Spinal cord (tissue), 10 donors: ENCODE measurements around the gene KDM2A. TPM values are rescaled to one million over a fixed set of nuclear protein-coding genes. Genes with fewer than 3 reads are reported as not detected.
"Not testable (repeated sequence)": the region's sequence is repeated elsewhere in the genome, so short reads cannot be mapped to it uniquely, and the experiment has no call there.

Experiments
- DNase-seq, 6 donors: peaks; one replicate each; pipeline versions ENCODE4 v3.0.0 to v3.0.0-alpha.2; 2013 to 2015; ENCODE audit warnings: low spot score in 6 of 6, low read depth in 4 of 6
- H3K27ac ChIP-seq: one replicate; pipeline ENCODE4 v1.5.1; 2013; ENCODE audit warnings: low read depth, low read length, control low read depth
- H3K27me3 ChIP-seq: one replicate; pipeline ENCODE4 v1.6.1; 2013; ENCODE audit warnings: low read length; ENCODE audit not compliant: control insufficient read depth, insufficient read depth
- H3K36me3 ChIP-seq: one replicate; pipeline ENCODE4 v1.6.1; 2013; ENCODE audit warnings: low read length; ENCODE audit not compliant: control insufficient read depth, insufficient read depth
- H3K4me1 ChIP-seq: one replicate; pipeline ENCODE4 v1.6.1; 2013; ENCODE audit warnings: low read length; ENCODE audit not compliant: control insufficient read depth, insufficient read depth
- H3K4me3 ChIP-seq: one replicate; pipeline ENCODE4 v1.5.1; 2013; ENCODE audit warnings: low read depth, low read length, control low read depth
- H3K9me3 ChIP-seq: one replicate; pipeline ENCODE4 v1.6.1; 2013; ENCODE audit warnings: low read length; ENCODE audit not compliant: control insufficient read depth, insufficient read depth
- WGBS: methylation state at CpG from one replicate; pipeline ENCODE4 v1.1.5; 2013; ENCODE audit warnings: missing lambda C conversion rate; ENCODE audit not compliant: insufficient coverage; 5-methylcytosine and 5-hydroxymethylcytosine counted together
- polyA plus RNA-seq, 2 donors: library from polyadenylated mRNA; unstranded; fragments of 120-200 nt; gene quantifications; one replicate each; pipeline ENCODE4 v1.2.1, GENCODE V29; 2013; ENCODE audit not compliant: insufficient read length in 2 of 2
- total RNA-seq, 2 donors: library from RNA; depleted of rRNA in 1 of 2; stranded (reverse); fragments of 120-200 nt in 1 of 2; fragments of >200 nt in 1 of 2; gene quantifications; one replicate each; pipeline versions ENCODE4 v1.2.3 to v1.2.4, GENCODE V29; 2013 to 2014
- donor health status: healthy.

KDM2A gene
- total and polyA plus RNA-seq, 4 donors, result 46.3 to 71.5 (median 57.3) TPM

GRCh38 chr11:67252831-67253239, 133.8 kb downstream of the KDM2A start:
- Histone ChIP-seq H3K9me3 (no peaks in the 10 kb centered on the region), H3K4me3 (no peak overlapping the region), H3K27ac (peak overlapping the region; percentile 59), H3K4me1 (peaks cover 6% of the 10 kb centered on the region), H3K27me3 (no peaks in the 10 kb centered on the region), H3K36me3 (peaks cover 76% of the 10 kb centered on the region)
- peak in 2 of 6 donors; percentile 17 to 43 for DNase-seq
- 91% methylated on average over 4 of the region's 4 CpGs for WGBS

GRCh38 chr11:67253872-67254624, 135.0 kb downstream of the KDM2A start:
- WGBS, result 96% methylated on average over 14 of the region's 14 CpGs
- Histone ChIP-seq H3K4me1 (peaks cover 6% of the 10 kb centered on the region), H3K27ac (peak overlapping the region; percentile 67), H3K9me3 (no peaks in the 10 kb centered on the region), H3K27me3 (no peaks in the 10 kb centered on the region), H3K4me3 (no peak overlapping the region), H3K36me3 (peaks cover 71% of the 10 kb centered on the region)
- DNase-seq, result peak in 1 of 6 donors; percentile 32

GRCh38 chr11:67254798-67255197, 135.7 kb downstream of the KDM2A start:
- H3K4me3 ChIP-seq, result no peak overlapping the region
- no peaks in the 10 kb centered on the region for H3K9me3 ChIP-seq
- no peaks in the 10 kb centered on the region for H3K27me3 ChIP-seq
- H3K27ac ChIP-seq, result no peak overlapping the region
- WGBS, result 91% methylated on average over 10 of the region's 15 CpGs
- H3K36me3 ChIP-seq, result peaks cover 66% of the 10 kb centered on the region
- no peak for DNase-seq
- peaks cover 6% of the 10 kb centered on the region for H3K4me1 ChIP-seq

- DNase-seq, result no peak
- Histone ChIP-seq H3K4me1 (peaks cover 6% of the 10 kb centered on the region), H3K4me3 (no peak overlapping the region), H3K36me3 (peaks cover 61% of the 10 kb centered on the region), H3K27me3 (no peaks in the 10 kb centered on the region), H3K9me3 (no peaks in the 10 kb centered on the region), H3K27ac (no peak overlapping the region)
- 88% methylated on average over 9 of the region's 10 CpGs for WGBS
Measured at GRCh38 chr11:67255353-67255752, 136.3 kb downstream of the KDM2A start.

DNA sequence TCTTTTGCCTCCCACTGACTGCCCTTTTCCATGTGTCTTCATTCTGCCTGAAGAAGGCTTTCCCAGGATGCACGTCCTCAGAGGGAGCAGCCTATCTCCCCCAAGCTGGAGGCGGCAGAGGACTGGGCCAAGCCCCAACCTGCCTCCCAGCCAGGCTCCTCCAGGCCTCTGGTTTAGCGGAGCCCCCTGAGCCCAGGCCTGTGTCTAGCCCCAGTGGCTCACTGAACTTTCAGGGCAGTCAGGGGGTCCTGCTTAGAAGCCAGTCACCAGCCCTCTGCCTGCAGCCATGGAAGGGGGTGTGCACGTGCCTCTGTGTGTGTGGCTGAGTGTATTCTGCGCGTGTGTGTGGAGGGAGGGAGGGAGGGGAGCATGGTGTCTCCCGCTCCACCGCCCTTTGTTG, 136.8 kb downstream of the KDM2A start:
- WGBS, result 77% methylated on average over 7 of the region's 8 CpGs
- Histone ChIP-seq H3K27ac (no peak overlapping the region), H3K27me3 (no peaks in the 10 kb centered on the region), H3K36me3 (peaks cover 56% of the 10 kb centered on the region), H3K4me3 (no peak overlapping the region), H3K4me1 (peaks cover 6% of the 10 kb centered on the region), H3K9me3 (no peaks in the 10 kb centered on the region)
- DNase-seq, result no peak

GRCh38 chr11:67256477-67257135, 137.5 kb downstream of the KDM2A start:
- H3K4me1 ChIP-seq, result peaks cover 11% of the 10 kb centered on the region
- H3K4me3 ChIP-seq, result no peak overlapping the region
- 76% methylated on average over 3 of the region's 5 CpGs for WGBS
- H3K27me3 ChIP-seq, result no peaks in the 10 kb centered on the region
- DNase-seq, result no peak
- no peaks in the 10 kb centered on the region for H3K9me3 ChIP-seq
- H3K27ac ChIP-seq, result no peak overlapping the region
- H3K36me3 ChIP-seq, result peaks cover 54% of the 10 kb centered on the region

- WGBS, result 89% methylated on average over 4 of the region's 6 CpGs
- no peak for DNase-seq
- Histone ChIP-seq H3K4me1 (peaks cover 24% of the 10 kb centered on the region), H3K27me3 (no peaks in the 10 kb centered on the region), H3K9me3 (no peaks in the 10 kb centered on the region), H3K27ac (no peak overlapping the region), H3K36me3 (peaks cover 21% of the 10 kb centered on the region), H3K4me3 (no peak overlapping the region)
Measured at GRCh38 chr11:67260406-67260805, 141.3 kb downstream of the KDM2A start.

GRCh38 chr11:67260885-67261639, 142.0 kb downstream of the KDM2A start:
- not testable (repeated sequence) for H3K9me3 ChIP-seq, H3K27me3 ChIP-seq, H3K27ac ChIP-seq
- peak in 2 of 6 donors; percentile 72 to 77 for DNase-seq
- 27% methylated on average over 27 of the region's 50 CpGs for WGBS
- Histone ChIP-seq H3K4me3 (peak overlapping the region; percentile 35), H3K4me1 (peaks cover 30% of the 10 kb centered on the region), H3K36me3 (peaks cover 14% of the 10 kb centered on the region)

- H3K27me3 ChIP-seq, result no peaks in the 10 kb centered on the region
- no peak for DNase-seq
- H3K36me3 ChIP-seq, result peaks cover 9% of the 10 kb centered on the region
- peak overlapping the region; percentile 16 for H3K4me3 ChIP-seq
- WGBS, result 5% methylated on average over 18 of the region's 18 CpGs
- no peak overlapping the region for H3K27ac ChIP-seq
- no peaks in the 10 kb centered on the region for H3K9me3 ChIP-seq
- H3K4me1 ChIP-seq, result peaks cover 31% of the 10 kb centered on the region
Measured at GRCh38 chr11:67261640-67261945, 142.5 kb downstream of the KDM2A start.
